Cardiac fibroblast (primary cell): ENCODE measurements around the gene TLCD2.
A peak's percentile ranks its signal among the peaks of the same experiment; 100 is the strongest.
"Not testable (repeated sequence)": the region's sequence is repeated elsewhere in the genome, so short reads cannot be mapped to it uniquely, and the experiment has no call there.

Experiments used
- DNase-seq, 2 donors: peaks; one replicate each; pipeline versions ENCODE4 v3.0.0 to v3.0.0-alpha.2; 2010; ENCODE audit warnings: low read depth in 2 of 2
- H3K4me3 ChIP-seq, 2 donors: replicated peaks in 1 of 2; 1 replicate in 1 of 2; 2 replicates in 1 of 2; pipeline ENCODE4 v1.5.1; 2011; ENCODE audit warnings: low read depth in 2 of 2, low read length in 2 of 2, mild to moderate bottlenecking in 2 of 2, moderate library complexity in 1 of 2
- CTCF ChIP-seq: IDR thresholded peaks from one replicate; pipeline ENCODE4 v1.5.1; 2011; ENCODE audit warnings: low read depth, mild to moderate bottlenecking, low read length, inconsistent platforms

Gene TLCD2

GRCh38 chr17:1697681-1698080 is 12.5 kb downstream of the TLCD2 start:
- no peak for TF ChIP-seq CTCF
- DNase-seq = no peak
- H3K4me3 ChIP-seq = no peak overlapping the region

GRCh38 chr17:1695365-1695764 is 14.8 kb downstream of the TLCD2 start:
- TF ChIP-seq CTCF = no peak
- H3K4me3 ChIP-seq = no peak overlapping the region
- no peak for DNase-seq

- peak in 1 of 2 donors; percentile 54 for DNase-seq
- no peak overlapping the region for H3K4me3 ChIP-seq
- TF ChIP-seq CTCF = no peak
These were observed 16.8 kb downstream of the TLCD2 start for GRCh38 chr17:1693339-1693738.

- no peak for TF ChIP-seq CTCF
- no peak for DNase-seq
- no peak overlapping the region for H3K4me3 ChIP-seq
These were observed 19.5 kb downstream of the TLCD2 start for GRCh38 chr17:1690544-1691221.

GRCh38 chr17:1688405-1688804 is 21.8 kb downstream of the TLCD2 start:
- DNase-seq = not testable (repeated sequence)

GRCh38 chr17:1686086-1686485 is 24.1 kb downstream of the TLCD2 start:
- no peak overlapping the region for H3K4me3 ChIP-seq
- DNase-seq = no peak
- no peak for TF ChIP-seq CTCF

More at GRCh38 chr17:1688405-1688804, 21.8 kb downstream of the TLCD2 start:
- not testable (repeated sequence) for H3K4me3 ChIP-seq

GRCh38 chr17:1684378-1685189 is 25.6 kb downstream of the TLCD2 start, which contains the start of gene PRPF8:
Gene PRPF8 (minus strand): TSS chr17:1684867. CDS start chr17:1684571, 296 bp downstream.
- no peak for TF ChIP-seq CTCF
- peak within 1 kb of the TSS; percentile 69 to 88 for H3K4me3 ChIP-seq
- DNase-seq = peak; percentile 98
